ENCODE results near the gene ALDH1A1. TPM values are rescaled to one million over a fixed set of nuclear protein-coding genes. Genes with fewer than 3 reads are reported as not detected.

ALDH1A1 gene
- total and polyA plus RNA-seq, 4 donors, result 107 to 243 (median 177) TPM

- Histone ChIP-seq H3K4me1 (ENCODE audit: control insufficient read depth in 1 of 2, insufficient read depth in 2 of 2, low read length in 2 of 2) (peaks cover 0 to 9% of the 10 kb centered on the region in 2 donors), H3K4me3 (ENCODE audit: low read length in 2 of 2) (no peak overlapping the region), H3K9me3 (ENCODE audit: control insufficient read depth, low read length) (no peaks in the 10 kb centered on the region), H3K27ac (ENCODE audit: low read depth in 1 of 2, low read length in 2 of 2) (no peak overlapping the region), H3K36me3 (ENCODE audit: control insufficient read depth in 1 of 2, insufficient read depth in 2 of 2, low read length in 1 of 2) (no peaks in the 10 kb centered on the region), H3K27me3 (ENCODE audit: control insufficient read depth in 1 of 2, insufficient read depth in 2 of 2, low read length in 1 of 2) (no peaks in the 10 kb centered on the region)
- intact Hi-C loops (cut with DNase I), result no loop called here
- DNase-seq (no peak), ATAC-seq (ENCODE audit: low FRiP score) (no peak)
- whole genome bisulfite sequencing, 2 donors, result 91 to 94% methylated on average over 5 of the region's 5 CpGs
Observed at GRCh38 chr9:72981433-72981832, 28.6 kb upstream of the ALDH1A1 start.

DNA sequence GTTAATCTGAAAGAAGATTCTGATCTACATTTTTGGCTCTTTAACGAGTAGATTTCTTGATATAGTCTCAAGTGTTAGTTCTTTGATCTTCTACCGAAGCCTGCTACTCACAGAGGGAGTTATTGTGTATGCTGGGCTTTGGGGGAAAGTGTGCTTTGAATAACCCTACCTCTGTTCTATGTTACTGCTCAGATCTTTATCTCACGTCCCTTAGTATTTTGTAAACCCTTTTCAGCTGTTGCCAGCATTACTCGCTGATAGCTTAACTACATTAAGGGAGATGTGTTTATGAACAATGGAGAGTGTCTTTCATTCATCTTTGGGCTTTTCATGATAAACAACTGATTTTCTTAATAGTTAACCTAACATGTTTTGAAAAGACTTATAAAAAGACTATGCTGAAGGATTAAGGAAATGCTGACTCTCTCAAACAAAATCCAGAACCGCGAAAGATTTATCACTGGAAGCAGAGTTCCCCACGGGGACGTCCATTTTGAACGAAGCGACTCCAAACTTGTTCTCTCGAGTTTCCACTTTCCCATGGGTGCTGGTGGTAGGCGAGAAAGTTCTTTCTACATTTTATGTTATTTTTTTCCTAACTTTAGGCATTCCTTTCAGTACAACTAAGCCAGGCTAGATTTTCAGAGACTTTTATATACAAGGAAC is 27.9 kb upstream of the ALDH1A1 start:
- no peaks in the 10 kb centered on the region for H3K9me3 ChIP-seq (ENCODE audit: control insufficient read depth, low read length)
- H3K4me1 ChIP-seq (ENCODE audit: control insufficient read depth in 1 of 2, insufficient read depth in 2 of 2, low read length in 2 of 2), result peaks cover 0 to 9% of the 10 kb centered on the region in 2 donors
- H3K27me3 ChIP-seq (ENCODE audit: control insufficient read depth in 1 of 2, insufficient read depth in 2 of 2, low read length in 1 of 2), result no peaks in the 10 kb centered on the region
- 54 to 59% methylated on average over 12 of the region's 12 CpGs for WGBS, 2 donors
- H3K4me3 ChIP-seq (ENCODE audit: low read length in 2 of 2), result no peak overlapping the region
- H3K27ac ChIP-seq (ENCODE audit: low read depth in 1 of 2, low read length in 2 of 2), result no peak overlapping the region
- H3K36me3 ChIP-seq (ENCODE audit: control insufficient read depth in 1 of 2, insufficient read depth in 2 of 2, low read length in 1 of 2), result no peaks in the 10 kb centered on the region
- ATAC-seq (ENCODE audit: low FRiP score), result no peak
- no peak for DNase-seq
- intact Hi-C loops (cut with DNase I), result no loop called here

DNA sequence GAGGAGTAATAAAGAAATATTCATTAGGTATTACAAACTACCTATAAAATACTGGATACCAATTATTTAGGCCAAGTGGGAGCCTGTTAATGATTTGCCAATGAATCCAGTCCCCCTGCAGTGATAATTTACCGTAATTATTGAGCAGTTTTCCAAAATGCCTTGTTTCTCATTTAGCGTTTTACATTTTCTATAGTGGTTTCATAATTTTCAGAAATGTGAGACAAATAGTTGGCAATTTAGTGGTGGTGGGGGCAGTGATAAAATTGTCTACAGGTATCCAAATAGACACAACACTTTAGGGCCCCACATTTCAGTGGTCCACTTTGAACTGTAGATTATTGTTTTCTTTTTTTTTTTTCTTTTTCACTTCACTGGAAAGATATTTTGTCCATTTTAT is 27.3 kb upstream of the ALDH1A1 start:
- no peak for DNase-seq
- intact Hi-C loops (cut with DNase I), result no loop called here
- Histone ChIP-seq H3K9me3 (ENCODE audit: control insufficient read depth, low read length) (no peaks in the 10 kb centered on the region), H3K27ac (ENCODE audit: low read depth in 1 of 2, low read length in 2 of 2) (no peak overlapping the region), H3K27me3 (ENCODE audit: control insufficient read depth in 1 of 2, insufficient read depth in 2 of 2, low read length in 1 of 2) (no peaks in the 10 kb centered on the region), H3K4me1 (ENCODE audit: control insufficient read depth in 1 of 2, insufficient read depth in 2 of 2, low read length in 2 of 2) (peaks cover 0 to 9% of the 10 kb centered on the region in 2 donors), H3K4me3 (ENCODE audit: low read length in 2 of 2) (no peak overlapping the region), H3K36me3 (ENCODE audit: control insufficient read depth in 1 of 2, insufficient read depth in 2 of 2, low read length in 1 of 2) (no peaks in the 10 kb centered on the region)
- WGBS, 2 donors, result 95 to 100% methylated on average over 2 of the region's 2 CpGs
- no peak for ATAC-seq (ENCODE audit: low FRiP score)

- Histone ChIP-seq H3K4me1 (ENCODE audit: control insufficient read depth in 1 of 2, insufficient read depth in 2 of 2, low read length in 2 of 2) (peaks cover 0 to 9% of the 10 kb centered on the region in 2 donors), H3K4me3 (ENCODE audit: low read length in 2 of 2) (no peak overlapping the region), H3K36me3 (ENCODE audit: control insufficient read depth in 1 of 2, insufficient read depth in 2 of 2, low read length in 1 of 2) (no peaks in the 10 kb centered on the region), H3K27ac (ENCODE audit: low read depth in 1 of 2, low read length in 2 of 2) (no peak overlapping the region), H3K9me3 (ENCODE audit: control insufficient read depth, low read length) (no peaks in the 10 kb centered on the region), H3K27me3 (ENCODE audit: control insufficient read depth in 1 of 2, insufficient read depth in 2 of 2, low read length in 1 of 2) (no peaks in the 10 kb centered on the region)
- ATAC-seq (ENCODE audit: low FRiP score) (no peak), DNase-seq (no peak)
- intact Hi-C loops (cut with DNase I), result no loop called here
- 89 to 100% methylated on average over 1 of the region's 1 CpG for WGBS, 2 donors
Observed at GRCh38 chr9:72979405-72980100, 26.7 kb upstream of the ALDH1A1 start.

DNA sequence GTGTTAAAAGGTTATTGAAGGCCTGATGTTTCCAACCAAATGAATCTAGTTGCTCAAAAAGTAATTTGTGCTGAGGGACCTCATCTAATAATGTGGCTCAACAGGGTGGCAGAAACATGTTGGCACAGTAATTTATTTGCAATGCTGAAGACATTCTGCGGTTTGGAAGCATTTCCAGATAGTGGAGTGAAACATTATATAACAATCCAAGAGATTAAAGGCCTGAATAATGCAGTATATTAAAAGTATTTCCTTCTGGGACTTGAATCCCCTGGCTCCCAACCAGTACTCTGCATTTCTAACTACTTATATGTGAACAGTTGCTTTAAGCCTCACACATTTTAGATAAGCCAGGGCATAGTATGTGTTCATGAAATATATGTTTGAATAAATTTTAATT is 25.9 kb upstream of the ALDH1A1 start:
- intact Hi-C loops (cut with DNase I), result no loop called here
- no peak overlapping the region for H3K27ac ChIP-seq (ENCODE audit: low read depth in 1 of 2, low read length in 2 of 2)
- H3K4me3 ChIP-seq (ENCODE audit: low read length in 2 of 2), result no peak overlapping the region
- H3K9me3 ChIP-seq (ENCODE audit: control insufficient read depth, low read length), result no peaks in the 10 kb centered on the region
- peaks cover 0 to 9% of the 10 kb centered on the region in 2 donors for H3K4me1 ChIP-seq (ENCODE audit: control insufficient read depth in 1 of 2, insufficient read depth in 2 of 2, low read length in 2 of 2)
- WGBS, 2 donors, result 19 to 31% methylated on average over 1 of the region's 1 CpG
- no peaks in the 10 kb centered on the region for H3K27me3 ChIP-seq (ENCODE audit: control insufficient read depth in 1 of 2, insufficient read depth in 2 of 2, low read length in 1 of 2)
- H3K36me3 ChIP-seq (ENCODE audit: control insufficient read depth in 1 of 2, insufficient read depth in 2 of 2, low read length in 1 of 2), result no peaks in the 10 kb centered on the region
- no peak for ATAC-seq (ENCODE audit: low FRiP score)
- no peak for DNase-seq

DNA sequence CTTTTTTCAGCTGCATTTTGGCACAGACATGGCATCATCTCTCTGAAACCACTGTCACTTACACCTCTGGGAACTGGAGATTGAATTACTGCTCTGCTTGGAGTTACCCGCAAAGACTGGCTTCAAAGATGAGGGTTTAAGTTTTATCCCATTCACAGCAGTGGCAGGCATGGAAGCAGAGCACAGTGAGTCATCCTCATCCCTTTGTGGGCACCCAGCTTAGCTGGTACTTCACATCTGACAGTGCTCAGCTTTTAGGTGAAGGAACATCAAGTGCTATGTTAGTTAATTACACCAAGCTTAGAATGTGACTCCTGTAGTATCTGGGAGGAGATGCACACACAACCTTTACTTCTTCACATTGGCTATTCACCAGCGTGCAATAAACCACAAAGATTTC is 24.8 kb upstream of the ALDH1A1 start:
- intact Hi-C loops (cut with DNase I), result no loop called here
- no peak overlapping the region for H3K27ac ChIP-seq (ENCODE audit: low read depth in 1 of 2, low read length in 2 of 2)
- H3K4me3 ChIP-seq (ENCODE audit: low read length in 2 of 2), result no peak overlapping the region
- ATAC-seq (ENCODE audit: low FRiP score) (no peak), DNase-seq (no peak)
- H3K36me3 ChIP-seq (ENCODE audit: control insufficient read depth in 1 of 2, insufficient read depth in 2 of 2, low read length in 1 of 2), result no peaks in the 10 kb centered on the region
- no peaks in the 10 kb centered on the region for H3K9me3 ChIP-seq (ENCODE audit: control insufficient read depth, low read length)
- no peaks in the 10 kb centered on the region for H3K27me3 ChIP-seq (ENCODE audit: control insufficient read depth in 1 of 2, insufficient read depth in 2 of 2, low read length in 1 of 2)
- H3K4me1 ChIP-seq (ENCODE audit: control insufficient read depth in 1 of 2, insufficient read depth in 2 of 2, low read length in 2 of 2), result peaks cover 0 to 9% of the 10 kb centered on the region in 2 donors
- 91 to 94% methylated on average over 2 of the region's 2 CpGs for WGBS, 2 donors

GRCh38 chr9:72974501-72974900 is 21.6 kb upstream of the ALDH1A1 start:
- Histone ChIP-seq H3K27ac (ENCODE audit: low read depth in 1 of 2, low read length in 2 of 2) (no peak overlapping the region), H3K27me3 (ENCODE audit: control insufficient read depth in 1 of 2, insufficient read depth in 2 of 2, low read length in 1 of 2) (no peaks in the 10 kb centered on the region), H3K4me3 (ENCODE audit: low read length in 2 of 2) (no peak overlapping the region), H3K4me1 (ENCODE audit: control insufficient read depth in 1 of 2, insufficient read depth in 2 of 2, low read length in 2 of 2) (peaks cover 0 to 9% of the 10 kb centered on the region in 2 donors), H3K36me3 (ENCODE audit: control insufficient read depth in 1 of 2, insufficient read depth in 2 of 2, low read length in 1 of 2) (no peaks in the 10 kb centered on the region), H3K9me3 (ENCODE audit: control insufficient read depth, low read length) (no peaks in the 10 kb centered on the region)
- intact Hi-C loops (cut with DNase I), result no loop called here
- no peak for DNase-seq
- no peak for ATAC-seq (ENCODE audit: low FRiP score)

DNA sequence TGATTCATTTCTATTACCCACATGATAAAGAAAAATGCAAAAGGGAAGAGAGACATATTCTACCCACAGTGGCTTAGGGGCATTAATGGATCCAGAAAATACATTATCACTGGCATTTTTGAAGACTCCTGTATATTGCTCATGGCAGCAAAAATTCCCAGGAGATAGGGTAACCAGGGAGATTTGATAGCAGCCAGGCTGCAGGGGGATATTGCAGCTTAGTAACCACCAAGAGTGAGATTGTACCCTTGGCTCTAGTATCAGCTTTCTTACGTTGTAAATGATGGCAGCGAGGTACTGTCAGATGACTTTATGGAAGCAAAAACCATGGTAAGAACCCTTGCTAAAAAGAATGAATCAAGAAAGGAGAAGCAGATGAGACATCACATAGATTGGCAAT is 19.8 kb upstream of the ALDH1A1 start:
- 53 to 56% methylated on average over 2 of the region's 2 CpGs for WGBS, 2 donors
- ATAC-seq (ENCODE audit: low FRiP score), result no peak

DNA sequence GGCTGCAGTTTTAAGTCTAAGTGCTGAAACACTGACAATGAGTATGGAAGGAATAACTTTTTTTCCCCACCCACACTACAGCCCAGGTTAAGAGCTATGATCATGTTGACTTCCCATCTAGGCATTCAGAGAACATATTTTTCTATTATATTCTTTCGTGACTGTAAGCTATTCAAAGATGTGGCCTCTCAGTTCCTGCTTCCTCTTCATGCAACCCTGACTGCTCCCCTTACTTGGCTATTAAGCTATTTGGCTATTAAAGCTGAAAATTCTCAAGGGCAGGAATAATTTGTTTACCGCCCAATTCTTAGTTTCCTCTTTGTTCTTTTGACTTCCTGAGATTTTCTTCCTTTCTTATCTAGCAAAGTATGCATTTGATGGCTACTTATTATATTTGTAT is 18.6 kb upstream of the ALDH1A1 start:
- intact Hi-C loops (cut with DNase I), result no loop called here
- no peak overlapping the region for H3K27ac ChIP-seq (ENCODE audit: low read depth in 1 of 2, low read length in 2 of 2)
- no peaks in the 10 kb centered on the region for H3K36me3 ChIP-seq (ENCODE audit: control insufficient read depth in 1 of 2, insufficient read depth in 2 of 2, low read length in 1 of 2)
- H3K27me3 ChIP-seq (ENCODE audit: control insufficient read depth in 1 of 2, insufficient read depth in 2 of 2, low read length in 1 of 2), result no peaks in the 10 kb centered on the region
- 83 to 84% methylated on average over 2 of the region's 2 CpGs for WGBS, 2 donors
- ATAC-seq (ENCODE audit: low FRiP score) (no peak), DNase-seq (no peak)
- no peaks in the 10 kb centered on the region for H3K9me3 ChIP-seq (ENCODE audit: control insufficient read depth, low read length)
- no peak overlapping the region for H3K4me3 ChIP-seq (ENCODE audit: low read length in 2 of 2)
- H3K4me1 ChIP-seq (ENCODE audit: control insufficient read depth in 1 of 2, insufficient read depth in 2 of 2, low read length in 2 of 2), result no peaks in the 10 kb centered on the region

More for the DNA sequence above, 19.8 kb upstream of the ALDH1A1 start:
- H3K4me1 ChIP-seq (ENCODE audit: control insufficient read depth in 1 of 2, insufficient read depth in 2 of 2, low read length in 2 of 2), result no peaks in the 10 kb centered on the region
- no peak overlapping the region for H3K4me3 ChIP-seq (ENCODE audit: low read length in 2 of 2)
- no peak overlapping the region for H3K27ac ChIP-seq (ENCODE audit: low read depth in 1 of 2, low read length in 2 of 2)
- no peaks in the 10 kb centered on the region for H3K27me3 ChIP-seq (ENCODE audit: control insufficient read depth in 1 of 2, insufficient read depth in 2 of 2, low read length in 1 of 2)
- intact Hi-C loops (cut with DNase I), result no loop called here
- H3K36me3 ChIP-seq (ENCODE audit: control insufficient read depth in 1 of 2, insufficient read depth in 2 of 2, low read length in 1 of 2), result no peaks in the 10 kb centered on the region
- DNase-seq, result no peak
- no peaks in the 10 kb centered on the region for H3K9me3 ChIP-seq (ENCODE audit: control insufficient read depth, low read length)
